SK-N-MC (cell line): Measurements from ENCODE around the gene TANGO6.

ENCODE experiments used
- DNase-seq: peaks from one replicate; pipeline ENCODE4 v3.0.0-alpha.2; 2011; ENCODE audit warnings: low read depth, low spot score
- H3K27ac ChIP-seq: fragments of 200-600 bp; sonication (generic); 2 replicates; pipeline ENCODE4 v1.5.1; 2016; ENCODE audit warnings: mixed run types
- H3K36me3 ChIP-seq: fragments of 200-600 bp; sonication (generic); 2 replicates; pipeline ENCODE4 v1.6.1; 2017; ENCODE audit warnings: antibody characterized with exemption, low read length, mixed read lengths; ENCODE audit not compliant: insufficient read depth
- H3K4me3 ChIP-seq: fragments of 200-600 bp; sonication (generic); 2 replicates; pipeline ENCODE4 v1.5.1; 2016
- H3K9ac ChIP-seq: fragments of 200-600 bp; sonication (generic); 2 replicates; pipeline ENCODE4 v1.8.0; 2017; ENCODE audit warnings: mixed run types, mixed read lengths; ENCODE audit not compliant: insufficient read length
- H3K9me3 ChIP-seq: fragments of 200-600 bp; sonication (generic); 2 replicates; pipeline ENCODE4 v1.6.1; 2017; ENCODE audit warnings: low read depth, mild to moderate bottlenecking, antibody characterized with exemption, low read length, moderate library complexity, mixed read lengths
- EZH2 ChIP-seq: fragments of 200-600 bp; sonication (generic); IDR thresholded peaks from one replicate; pipeline ENCODE4 v1.6.1; 2017; ENCODE audit warnings: antibody characterized with exemption
- FOXP2 ChIP-seq: optimal IDR thresholded peaks from 2 replicates; pipeline ENCODE3; 2011; ENCODE audit warnings: mild to moderate bottlenecking, moderate library complexity; ENCODE audit not compliant: insufficient read depth; ENCODE audit errors: extremely low read length, control extremely low read depth
- POLR2AphosphoS5 ChIP-seq: IDR thresholded peaks from 2 replicates; pipeline ENCODE4 v1.6.1; 2012; ENCODE audit warnings: mild to moderate bottlenecking, low read depth, low read length, borderline replicate concordance

TANGO6 gene

GRCh38 chr16:68936736-68937631 lies 93.7 kb downstream of the TANGO6 start:
- no peak for TF ChIP-seq FOXP2
- no peak for TF ChIP-seq POLR2AphosphoS5
- no peak for TF ChIP-seq EZH2
- H3K9me3 ChIP-seq, result no peaks in the 10 kb centered on the region
- H3K9ac ChIP-seq, result no peak overlapping the region
- H3K36me3 ChIP-seq, result no peaks in the 10 kb centered on the region
- no peak overlapping the region for H3K27ac ChIP-seq
- no peak overlapping the region for H3K4me3 ChIP-seq
- no peak for DNase-seq

GRCh38 chr16:68939692-68940320 lies 96.5 kb downstream of the TANGO6 start:
- Histone ChIP-seq H3K9ac (no peak overlapping the region), H3K9me3 (no peaks in the 10 kb centered on the region), H3K4me3 (no peak overlapping the region), H3K36me3 (no peaks in the 10 kb centered on the region), H3K27ac (no peak overlapping the region)
- no peak for DNase-seq
- TF ChIP-seq POLR2AphosphoS5, result no peak
- no peak for TF ChIP-seq FOXP2
- no peak for TF ChIP-seq EZH2

- no peak overlapping the region for H3K27ac ChIP-seq
- no peak for DNase-seq
- TF ChIP-seq EZH2, result no peak
- TF ChIP-seq FOXP2, result no peak
- TF ChIP-seq POLR2AphosphoS5, result no peak
Measured at GRCh38 chr16:68940816-68941215, 97.5 kb downstream of the TANGO6 start.

GRCh38 chr16:68943961-68944360 lies 100.6 kb downstream of the TANGO6 start:
- H3K9me3 ChIP-seq, result no peaks in the 10 kb centered on the region
- DNase-seq, result no peak
- no peaks in the 10 kb centered on the region for H3K36me3 ChIP-seq
- H3K9ac ChIP-seq, result no peak overlapping the region
- H3K4me3 ChIP-seq, result no peak overlapping the region
- no peak for TF ChIP-seq FOXP2
- no peak overlapping the region for H3K27ac ChIP-seq

More at GRCh38 chr16:68940816-68941215, 97.5 kb downstream of the TANGO6 start:
- no peaks in the 10 kb centered on the region for H3K36me3 ChIP-seq
- H3K9ac ChIP-seq, result no peak overlapping the region
- no peaks in the 10 kb centered on the region for H3K9me3 ChIP-seq
- no peak overlapping the region for H3K4me3 ChIP-seq

- DNase-seq, result no peak
- TF ChIP-seq POLR2AphosphoS5 (no peak), FOXP2 (no peak), EZH2 (no peak)
- no peak overlapping the region for H3K27ac ChIP-seq
Measured at GRCh38 chr16:68948230-68948910, 105.0 kb downstream of the TANGO6 start.

GRCh38 chr16:68951991-68952877 lies 108.9 kb downstream of the TANGO6 start:
- DNase-seq, result no peak
- no peak overlapping the region for H3K27ac ChIP-seq
- no peak overlapping the region for H3K4me3 ChIP-seq
- no peaks in the 10 kb centered on the region for H3K9me3 ChIP-seq
- no peak for TF ChIP-seq POLR2AphosphoS5
- TF ChIP-seq EZH2, result no peak
- TF ChIP-seq FOXP2, result no peak
- no peaks in the 10 kb centered on the region for H3K36me3 ChIP-seq
- no peak overlapping the region for H3K9ac ChIP-seq

More at GRCh38 chr16:68948230-68948910, 105.0 kb downstream of the TANGO6 start:
- no peak overlapping the region for H3K9ac ChIP-seq
- no peaks in the 10 kb centered on the region for H3K36me3 ChIP-seq
- H3K9me3 ChIP-seq, result no peaks in the 10 kb centered on the region
- H3K4me3 ChIP-seq, result no peak overlapping the region

GRCh38 chr16:68954911-68955635 lies 111.7 kb downstream of the TANGO6 start:
- TF ChIP-seq FOXP2, result no peak
- TF ChIP-seq POLR2AphosphoS5, result no peak
- TF ChIP-seq EZH2, result no peak
- H3K9me3 ChIP-seq, result no peaks in the 10 kb centered on the region

More at GRCh38 chr16:68954911-68955635, 111.7 kb downstream of the TANGO6 start:
- no peaks in the 10 kb centered on the region for H3K36me3 ChIP-seq
- no peak overlapping the region for H3K9ac ChIP-seq
- DNase-seq, result no peak
- H3K4me3 ChIP-seq, result no peak overlapping the region
- H3K27ac ChIP-seq, result no peak overlapping the region
